HG03342 (cell line): ENCODE measurements around the gene LGALS13.
"Not testable (repeated sequence)": the region's sequence is repeated elsewhere in the genome, so short reads cannot be mapped to it uniquely, and the experiment has no call there.

ENCODE experiments used
- ATAC-seq: cut with Tn5 transposase; IDR thresholded peaks from one replicate; pipeline ENCODE4 v1.9.1; 2021; ENCODE audit warnings: mild to moderate bottlenecking, moderate library complexity; ENCODE audit not compliant: unreplicated experiment

The LGALS13 gene

DNA sequence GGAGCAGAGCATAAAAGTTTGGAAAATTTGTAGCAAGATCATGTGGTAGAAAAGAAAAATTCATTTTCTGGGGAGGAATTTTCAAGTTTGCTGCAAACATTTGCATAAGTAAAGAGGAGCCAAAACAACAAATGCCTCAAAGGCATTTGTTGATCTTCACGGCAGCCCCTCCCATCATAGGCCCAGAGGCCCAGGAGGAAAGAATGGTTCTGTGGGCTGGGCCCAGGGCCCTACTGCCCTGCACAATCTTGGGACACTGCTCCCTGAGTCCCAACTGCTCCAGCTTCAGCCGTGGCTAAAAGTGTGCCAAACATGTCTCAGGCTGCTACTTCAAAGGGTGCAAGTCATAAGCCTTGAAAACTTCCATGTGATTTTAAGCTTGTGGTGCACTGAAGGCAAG, 11.3 kb downstream of the LGALS13 start:
- no peak for ATAC-seq

DNA sequence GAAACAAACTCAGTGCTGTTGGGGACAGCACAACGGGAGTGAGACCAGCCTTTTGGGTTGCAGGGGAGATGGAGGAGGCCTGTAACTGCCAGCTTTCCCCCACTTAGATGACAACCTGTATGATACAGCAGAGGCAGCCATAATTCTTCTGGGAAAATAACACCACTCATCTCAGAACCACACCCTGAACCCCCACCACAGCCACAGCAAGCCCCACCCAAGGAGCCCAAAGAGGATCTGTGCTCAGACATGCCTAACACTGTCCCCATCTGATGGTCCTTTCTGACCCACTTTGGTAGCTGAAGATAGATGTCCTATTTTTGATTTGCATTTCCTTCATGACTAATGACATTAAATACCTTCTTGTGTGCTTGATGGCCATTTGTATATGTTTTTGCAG, 15.4 kb downstream of the LGALS13 start:
- no peak for ATAC-seq

- no peak for ATAC-seq
These were observed 21.6 kb downstream of the LGALS13 start for GRCh38 chr19:39623946-39624345.

GRCh38 chr19:39627631-39628030, 25.3 kb downstream of the LGALS13 start:
- ATAC-seq = not testable (repeated sequence)

DNA sequence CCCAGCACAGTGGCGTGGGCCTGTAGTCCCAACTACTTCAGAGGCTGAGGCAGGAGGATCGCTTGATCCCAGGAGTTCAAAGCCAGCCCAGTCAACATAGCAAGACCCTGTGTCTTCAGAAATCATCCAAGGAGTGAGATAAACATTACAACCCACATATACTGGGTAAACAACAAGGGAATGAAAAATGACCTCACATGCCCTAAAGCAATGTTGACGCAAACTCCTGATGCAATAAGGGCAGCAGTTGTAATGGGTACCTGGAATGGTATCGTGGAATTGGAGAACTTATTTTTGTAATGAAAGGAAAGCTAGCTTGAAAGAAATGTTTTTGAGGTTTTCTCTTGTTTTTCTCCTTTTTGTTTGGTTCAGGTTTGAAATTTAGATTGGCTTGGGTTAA, 28.9 kb downstream of the LGALS13 start:
- ATAC-seq = no peak

DNA sequence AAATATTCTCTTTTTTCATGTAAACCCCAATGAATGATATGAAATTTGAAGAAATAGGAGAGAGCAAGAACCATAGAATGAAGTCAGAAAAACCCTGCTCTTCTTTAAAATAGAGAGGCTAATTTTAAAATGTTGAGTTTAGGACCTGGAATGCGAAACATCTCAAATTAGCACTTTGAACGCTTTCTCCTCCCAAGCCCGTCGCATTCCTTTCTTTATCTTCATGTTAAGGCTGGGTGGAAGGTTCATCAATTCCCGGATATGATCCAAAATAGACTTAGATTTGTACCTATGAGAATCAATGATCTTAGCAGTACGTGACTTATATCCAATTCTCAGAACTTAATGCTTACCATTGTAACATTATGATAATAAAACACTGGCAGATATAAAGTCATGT, 29.3 kb downstream of the LGALS13 start:
- no peak for ATAC-seq

GRCh38 chr19:39637891-39638290, 35.6 kb downstream of the LGALS13 start:
- ATAC-seq = no peak

- no peak for ATAC-seq
These were observed 39.4 kb downstream of the LGALS13 start for GRCh38 chr19:39641773-39642172.

- ATAC-seq = no peak
These were observed 41.3 kb downstream of the LGALS13 start for GRCh38 chr19:39643591-39643990.

DNA sequence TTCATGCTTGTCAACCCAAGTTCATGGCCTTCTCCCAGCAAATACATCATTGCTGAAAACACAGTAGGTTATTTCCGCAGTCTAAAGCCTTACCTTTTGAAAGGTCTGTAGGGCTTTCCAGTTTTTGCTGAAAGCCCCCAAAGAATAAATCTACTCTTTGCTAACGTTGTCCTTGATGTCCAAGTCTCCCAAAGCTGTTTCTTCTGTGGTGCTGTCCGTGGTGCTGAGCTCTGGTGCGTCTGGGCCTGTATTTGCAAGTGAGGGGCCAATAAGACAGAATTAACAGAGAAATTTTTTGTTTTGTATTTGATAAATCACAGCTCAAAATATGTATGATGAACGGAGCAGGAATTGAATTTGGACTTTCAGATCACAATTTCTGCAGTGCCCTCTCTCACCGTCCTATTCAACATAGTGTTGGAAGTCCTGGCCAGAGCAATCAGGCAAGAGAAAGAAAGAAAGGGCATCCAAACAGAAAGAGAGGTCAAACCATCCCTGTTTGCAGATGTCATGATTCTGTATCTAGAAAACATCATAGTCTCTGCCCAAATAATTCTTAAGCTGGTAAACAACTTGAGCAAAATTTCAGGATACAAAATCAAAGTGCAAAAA, 43.6 kb downstream of the LGALS13 start:
- no peak for ATAC-seq

DNA sequence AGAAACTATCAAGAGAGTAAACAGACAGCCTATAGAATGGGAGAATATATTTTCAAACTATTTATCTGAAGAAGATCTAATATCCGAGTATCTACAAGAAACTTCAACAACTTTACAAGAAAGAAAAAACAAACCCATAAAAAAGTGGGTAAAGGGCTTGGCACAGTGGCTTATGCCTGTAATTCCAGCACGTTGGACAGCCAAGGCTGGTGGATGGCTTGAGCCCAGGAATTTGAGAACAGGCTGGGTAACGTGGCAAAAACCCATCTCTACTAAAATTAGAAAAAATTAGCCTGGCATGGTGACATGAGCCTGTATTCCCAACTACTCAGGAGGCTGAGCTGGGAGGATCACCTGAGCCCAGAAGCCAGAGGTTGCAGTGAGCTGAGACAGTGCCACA, 45.6 kb downstream of the LGALS13 start:
- ATAC-seq = no peak

GRCh38 chr19:39655613-39656012, 53.3 kb downstream of the LGALS13 start, which contains the start of gene LGALS16:
Gene LGALS16, plus strand, starts transcription at chr19:39655913. Its CDS starts 49 bp downstream, at chr19:39655962.
- ATAC-seq = no peak
